ENCODE measurements around the gene IRAK3. TPM values are rescaled to one million over a fixed set of nuclear protein-coding genes. Genes with fewer than 3 reads are reported as not detected.

The IRAK3 gene
- total RNA-seq, 1 experiment from 2014 or later = 0.70 TPM

DNA sequence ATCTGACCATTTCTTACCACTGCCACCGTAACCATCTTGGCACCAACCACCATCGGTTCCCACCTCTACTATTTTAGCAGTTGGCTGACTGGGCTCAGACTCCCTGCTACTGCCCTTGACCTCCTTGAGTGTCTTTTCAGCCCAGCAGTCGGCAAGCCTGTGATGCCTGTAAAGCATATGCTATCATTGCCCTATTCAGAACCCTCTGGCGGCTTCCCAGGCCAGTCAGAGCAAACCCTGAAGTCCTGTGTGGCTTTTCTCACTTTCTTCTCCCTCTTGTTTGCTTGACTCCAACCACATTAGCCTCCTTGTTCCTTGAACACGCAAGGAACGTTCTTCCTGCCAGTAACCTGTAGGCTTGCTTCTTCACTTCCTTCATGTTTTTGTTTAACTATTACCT lies 6.2 kb downstream of the IRAK3 start:
- DNase-seq (ENCODE audit: low spot score) (no peak), ATAC-seq (no peak; the same call in 1 of the 2 replicates)
- Mint-ChIP-seq H3K27me3 (ENCODE audit: low read depth) (peaks cover 16% of the 10 kb centered on the region), H3K36me3 (peaks cover 4% of the 10 kb centered on the region; the same call in 1 of the 2 replicates), H3K4me1 (peaks cover 16% of the 10 kb centered on the region), H3K4me3 (no peak overlapping the region), H3K27ac (no peak overlapping the region), H3K9me3 (peaks cover 5% of the 10 kb centered on the region)
- ChIA-PET POLR2A (no interaction called here), CTCF (interaction anchor here (1.4 kb wide), 1 partner anchor 50 kb away, joined by 3 read pairs; no protein-coding TSS in a partner anchor)
- TF ChIP-seq, protein P1, sequence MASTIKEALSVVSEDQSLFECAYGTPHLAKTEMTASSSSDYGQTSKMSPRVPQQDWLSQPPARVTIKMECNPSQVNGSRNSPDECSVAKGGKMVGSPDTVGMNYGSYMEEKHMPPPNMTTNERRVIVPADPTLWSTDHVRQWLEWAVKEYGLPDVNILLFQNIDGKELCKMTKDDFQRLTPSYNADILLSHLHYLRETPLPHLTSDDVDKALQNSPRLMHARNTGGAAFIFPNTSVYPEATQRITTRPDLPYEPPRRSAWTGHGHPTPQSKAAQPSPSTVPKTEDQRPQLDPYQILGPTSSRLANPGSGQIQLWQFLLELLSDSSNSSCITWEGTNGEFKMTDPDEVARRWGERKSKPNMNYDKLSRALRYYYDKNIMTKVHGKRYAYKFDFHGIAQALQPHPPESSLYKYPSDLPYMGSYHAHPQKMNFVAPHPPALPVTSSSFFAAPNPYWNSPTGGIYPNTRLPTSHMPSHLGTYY (CRISPR knock-in tag; IDR thresholded peaks at IDR 0.05) = no peak
- TF ChIP-seq CBFB (CRISPR knock-in tag; IDR thresholded peaks at IDR 0.05; ENCODE audit: low read depth) (no peak), AFF4 (CRISPR knock-in tag; IDR thresholded peaks at IDR 0.05; ENCODE audit: borderline replicate concordance) (no peak)
- TF ChIP-seq, protein P2, sequence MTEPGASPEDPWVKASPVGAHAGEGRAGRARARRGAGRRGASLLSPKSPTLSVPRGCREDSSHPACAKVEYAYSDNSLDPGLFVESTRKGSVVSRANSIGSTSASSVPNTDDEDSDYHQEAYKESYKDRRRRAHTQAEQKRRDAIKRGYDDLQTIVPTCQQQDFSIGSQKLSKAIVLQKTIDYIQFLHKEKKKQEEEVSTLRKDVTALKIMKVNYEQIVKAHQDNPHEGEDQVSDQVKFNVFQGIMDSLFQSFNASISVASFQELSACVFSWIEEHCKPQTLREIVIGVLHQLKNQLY (CRISPR knock-in tag; IDR thresholded peaks at IDR 0.05) = no peak

- POLR2A ChIA-PET = interaction anchor here (1.0 kb wide), 1 partner anchor 28 kb away, joined by 3 read pairs; no protein-coding TSS in a partner anchor
- DNase-seq (ENCODE audit: low spot score) = no peak
Measured at GRCh38 chr12:66196806-66197205, 7.8 kb downstream of the IRAK3 start.

GRCh38 chr12:66197495-66197921 lies 8.5 kb downstream of the IRAK3 start:
- H3K27ac Mint-ChIP-seq = no peak overlapping the region
- H3K27me3 Mint-ChIP-seq (ENCODE audit: low read depth) = no peaks in the 10 kb centered on the region
- peaks cover 7% of the 10 kb centered on the region; the same call in 1 of the 2 replicates for H3K36me3 Mint-ChIP-seq
- peaks cover 16% of the 10 kb centered on the region for H3K4me1 Mint-ChIP-seq
- no peak overlapping the region for H3K4me3 Mint-ChIP-seq
- CTCF ChIA-PET = interaction anchor here (0.6 to 1.4 kb wide), 2 partner anchors 28 to 164 kb away, joined by 3 to 7 read pairs; partner anchors contain the start of gene TMBIM4
- POLR2A ChIA-PET = interaction anchor here (0.7 to 1.0 kb wide), 2 partner anchors 28 to 303 kb away, joined by 3 to 4 read pairs; no protein-coding TSS in a partner anchor
- DNase-seq (ENCODE audit: low spot score) = no peak
- peaks cover 9% of the 10 kb centered on the region for H3K9me3 Mint-ChIP-seq
- ATAC-seq = no peak
- no peak for TF ChIP-seq NFATC4 (CRISPR knock-in tag; IDR thresholded peaks at IDR 0.05)
- TF ChIP-seq NR1H2 (CRISPR knock-in tag; IDR thresholded peaks at IDR 0.05) = no peak
- no peak for TF ChIP-seq ESRRA (CRISPR knock-in tag; IDR thresholded peaks at IDR 0.05; ENCODE audit: borderline replicate concordance)
- TF ChIP-seq ZNF425 (CRISPR knock-in tag; conservative IDR thresholded peaks at IDR 0.05) = no peak
- TF ChIP-seq ETV6 (CRISPR knock-in tag; IDR thresholded peaks at IDR 0.05) = no peak
- no peak for TF ChIP-seq EMX1 (CRISPR knock-in tag; IDR thresholded peaks at IDR 0.05)
- no peak for TF ChIP-seq TP53 (CRISPR knock-in tag; IDR thresholded peaks at IDR 0.05)
- no peak for TF ChIP-seq ZSCAN18 (CRISPR knock-in tag; IDR thresholded peaks at IDR 0.05)
- TF ChIP-seq, protein P3, sequence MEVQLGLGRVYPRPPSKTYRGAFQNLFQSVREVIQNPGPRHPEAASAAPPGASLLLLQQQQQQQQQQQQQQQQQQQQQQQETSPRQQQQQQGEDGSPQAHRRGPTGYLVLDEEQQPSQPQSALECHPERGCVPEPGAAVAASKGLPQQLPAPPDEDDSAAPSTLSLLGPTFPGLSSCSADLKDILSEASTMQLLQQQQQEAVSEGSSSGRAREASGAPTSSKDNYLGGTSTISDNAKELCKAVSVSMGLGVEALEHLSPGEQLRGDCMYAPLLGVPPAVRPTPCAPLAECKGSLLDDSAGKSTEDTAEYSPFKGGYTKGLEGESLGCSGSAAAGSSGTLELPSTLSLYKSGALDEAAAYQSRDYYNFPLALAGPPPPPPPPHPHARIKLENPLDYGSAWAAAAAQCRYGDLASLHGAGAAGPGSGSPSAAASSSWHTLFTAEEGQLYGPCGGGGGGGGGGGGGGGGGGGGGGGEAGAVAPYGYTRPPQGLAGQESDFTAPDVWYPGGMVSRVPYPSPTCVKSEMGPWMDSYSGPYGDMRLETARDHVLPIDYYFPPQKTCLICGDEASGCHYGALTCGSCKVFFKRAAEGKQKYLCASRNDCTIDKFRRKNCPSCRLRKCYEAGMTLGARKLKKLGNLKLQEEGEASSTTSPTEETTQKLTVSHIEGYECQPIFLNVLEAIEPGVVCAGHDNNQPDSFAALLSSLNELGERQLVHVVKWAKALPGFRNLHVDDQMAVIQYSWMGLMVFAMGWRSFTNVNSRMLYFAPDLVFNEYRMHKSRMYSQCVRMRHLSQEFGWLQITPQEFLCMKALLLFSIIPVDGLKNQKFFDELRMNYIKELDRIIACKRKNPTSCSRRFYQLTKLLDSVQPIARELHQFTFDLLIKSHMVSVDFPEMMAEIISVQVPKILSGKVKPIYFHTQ (CRISPR knock-in tag; IDR thresholded peaks at IDR 0.05) = no peak

More at GRCh38 chr12:66196806-66197205, 7.8 kb downstream of the IRAK3 start:
- peak overlapping the region; percentile 16; the same call in 1 of the 2 replicates for H3K4me3 Mint-ChIP-seq
- H3K9me3 Mint-ChIP-seq = peaks cover 9% of the 10 kb centered on the region
- peaks cover 7% of the 10 kb centered on the region; the same call in 1 of the 2 replicates for H3K36me3 Mint-ChIP-seq
- no peak for ATAC-seq
- CTCF ChIA-PET = interaction anchor here (1.4 kb wide), 1 partner anchor 27 kb away, joined by 7 read pairs; the partner anchor contains the start of gene TMBIM4
- peaks cover 16% of the 10 kb centered on the region for H3K4me1 Mint-ChIP-seq
- no peak overlapping the region for H3K27ac Mint-ChIP-seq
- TF ChIP-seq, protein P4, sequence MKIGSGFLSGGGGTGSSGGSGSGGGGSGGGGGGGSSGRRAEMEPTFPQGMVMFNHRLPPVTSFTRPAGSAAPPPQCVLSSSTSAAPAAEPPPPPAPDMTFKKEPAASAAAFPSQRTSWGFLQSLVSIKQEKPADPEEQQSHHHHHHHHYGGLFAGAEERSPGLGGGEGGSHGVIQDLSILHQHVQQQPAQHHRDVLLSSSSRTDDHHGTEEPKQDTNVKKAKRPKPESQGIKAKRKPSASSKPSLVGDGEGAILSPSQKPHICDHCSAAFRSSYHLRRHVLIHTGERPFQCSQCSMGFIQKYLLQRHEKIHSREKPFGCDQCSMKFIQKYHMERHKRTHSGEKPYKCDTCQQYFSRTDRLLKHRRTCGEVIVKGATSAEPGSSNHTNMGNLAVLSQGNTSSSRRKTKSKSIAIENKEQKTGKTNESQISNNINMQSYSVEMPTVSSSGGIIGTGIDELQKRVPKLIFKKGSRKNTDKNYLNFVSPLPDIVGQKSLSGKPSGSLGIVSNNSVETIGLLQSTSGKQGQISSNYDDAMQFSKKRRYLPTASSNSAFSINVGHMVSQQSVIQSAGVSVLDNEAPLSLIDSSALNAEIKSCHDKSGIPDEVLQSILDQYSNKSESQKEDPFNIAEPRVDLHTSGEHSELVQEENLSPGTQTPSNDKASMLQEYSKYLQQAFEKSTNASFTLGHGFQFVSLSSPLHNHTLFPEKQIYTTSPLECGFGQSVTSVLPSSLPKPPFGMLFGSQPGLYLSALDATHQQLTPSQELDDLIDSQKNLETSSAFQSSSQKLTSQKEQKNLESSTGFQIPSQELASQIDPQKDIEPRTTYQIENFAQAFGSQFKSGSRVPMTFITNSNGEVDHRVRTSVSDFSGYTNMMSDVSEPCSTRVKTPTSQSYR (CRISPR knock-in tag; IDR thresholded peaks at IDR 0.05) = no peak
- peaks cover under 1% of the 10 kb centered on the region; the same call in 1 of the 2 replicates for H3K27me3 Mint-ChIP-seq (ENCODE audit: low read depth)
